ENCODE data around the gene DDX21. TPM values are rescaled to one million over a fixed set of nuclear protein-coding genes. Genes with fewer than 3 reads are reported as not detected.

DDX21 gene
- 56.0 and 64.7 TPM in 2 replicates for total RNA-seq

DNA sequence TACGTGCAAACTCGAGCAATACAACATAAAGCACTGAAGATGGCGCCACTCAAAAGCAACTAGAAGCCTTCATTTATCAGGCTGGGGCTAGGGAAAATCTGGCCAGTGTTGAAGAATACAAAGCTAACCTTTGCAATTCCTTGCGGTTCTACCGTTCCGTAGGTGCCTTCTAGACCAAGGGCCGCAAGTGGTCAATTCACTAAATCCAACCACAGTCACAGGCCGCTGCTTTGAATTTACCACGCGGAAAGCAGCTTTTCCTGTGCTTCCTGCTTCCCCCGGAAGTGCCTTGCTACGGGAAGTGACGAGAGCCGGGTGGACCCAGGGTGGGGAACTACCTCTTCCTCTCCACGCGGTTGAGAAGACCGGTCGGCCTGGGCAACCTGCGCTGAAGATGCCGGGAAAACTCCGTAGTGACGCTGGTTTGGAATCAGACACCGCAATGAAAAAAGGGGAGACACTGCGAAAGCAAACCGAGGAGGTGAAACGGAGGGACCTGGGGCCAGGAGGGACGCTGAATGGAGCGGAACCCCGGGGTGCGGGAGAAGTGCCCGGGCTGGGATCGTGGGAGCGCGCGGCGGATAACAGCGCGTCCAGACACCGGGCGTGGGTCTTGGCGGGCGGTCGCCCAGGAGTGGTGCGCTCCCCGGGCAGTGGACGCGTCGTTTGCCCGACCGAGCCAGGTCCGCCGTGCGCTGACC lies at the start of gene DDX21:
DDX21 (plus strand) TSS at position 339 of the 701 bp plus-strand sequence; CDS start at position 395, 56 bp downstream.

DNA sequence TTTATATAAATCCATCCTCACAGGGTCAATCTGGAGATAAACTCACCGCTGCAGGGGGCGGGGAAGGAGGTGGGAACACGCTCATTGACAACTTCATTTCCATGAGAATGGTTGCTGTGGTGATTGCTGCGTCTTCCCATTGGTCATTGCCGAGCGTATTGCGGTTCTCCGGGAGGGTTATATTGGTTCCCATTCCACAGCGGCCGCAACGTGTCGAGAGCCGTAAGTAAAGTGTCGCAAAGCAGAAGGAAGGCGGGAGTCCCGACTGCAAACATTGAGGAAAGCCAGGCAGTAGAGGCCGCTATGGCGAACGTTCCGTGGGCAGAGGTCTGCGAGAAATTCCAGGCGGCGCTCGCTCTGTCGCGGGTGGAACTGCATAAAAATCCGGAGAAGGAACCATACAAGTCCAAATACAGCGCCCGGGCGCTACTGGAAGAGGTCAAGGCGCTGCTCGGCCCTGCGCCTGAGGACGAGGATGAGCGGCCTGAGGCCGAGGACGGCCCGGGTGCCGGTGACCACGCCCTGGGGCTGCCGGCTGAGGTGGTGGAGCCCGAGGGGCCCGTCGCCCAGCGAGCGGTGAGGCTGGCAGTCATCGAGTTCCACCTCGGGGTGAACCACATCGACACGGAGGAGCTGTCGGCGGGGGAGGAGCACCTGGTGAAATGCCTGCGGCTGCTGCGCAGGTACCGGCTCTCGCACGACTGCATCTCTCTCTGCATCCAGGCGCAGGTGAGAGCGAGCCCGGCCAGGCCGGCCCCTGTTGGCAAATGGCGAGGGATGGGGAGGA lies 32.8 kb downstream of the DDX21 start, which contains the start of gene KIFBP:
KIFBP (plus strand) TSS at position 274 of the 787 bp plus-strand sequence; CDS start at position 304, 30 bp downstream.

Other genes starting within 250 kb of the DDX21 start
- gene CCAR1, start 234.9 kb upstream of the DDX21 start, total RNA-seq = 26.9 and 27.1 TPM in 2 replicates
- under 0.01 and 0.15 TPM in 2 replicates for gene STOX1, start 128.6 kb upstream of the DDX21 start, total RNA-seq
- 37.9 and 47.2 TPM in 2 replicates for gene DDX50, start 54.9 kb upstream of the DDX21 start, total RNA-seq
- 40.0 and 41.7 TPM in 2 replicates for gene KIFBP, start 32.6 kb downstream of the DDX21 start, total RNA-seq
- 110 TPM in 2 replicates for gene SRGN, start 131.9 kb downstream of the DDX21 start, total RNA-seq
- gene VPS26A, start 168.0 kb downstream of the DDX21 start, total RNA-seq = 12.6 and 15.6 TPM in 2 replicates
- 17.7 and 23.5 TPM in 2 replicates for gene SUPV3L1, start 224.1 kb downstream of the DDX21 start, total RNA-seq